Fibroblast of peridontal ligament (primary cell): Measurements from ENCODE around the gene TOM1.

Experiments used
- DNase-seq: peaks from one replicate; pipeline ENCODE4 v3.0.0-alpha.2; 2010; ENCODE audit errors: extremely low read depth

Gene TOM1

GRCh38 chr22:35307372-35307771, 7.7 kb downstream of the TOM1 start:
- no peak for DNase-seq

GRCh38 chr22:35307892-35308291, 8.2 kb downstream of the TOM1 start:
- DNase-seq: no peak

DNA sequence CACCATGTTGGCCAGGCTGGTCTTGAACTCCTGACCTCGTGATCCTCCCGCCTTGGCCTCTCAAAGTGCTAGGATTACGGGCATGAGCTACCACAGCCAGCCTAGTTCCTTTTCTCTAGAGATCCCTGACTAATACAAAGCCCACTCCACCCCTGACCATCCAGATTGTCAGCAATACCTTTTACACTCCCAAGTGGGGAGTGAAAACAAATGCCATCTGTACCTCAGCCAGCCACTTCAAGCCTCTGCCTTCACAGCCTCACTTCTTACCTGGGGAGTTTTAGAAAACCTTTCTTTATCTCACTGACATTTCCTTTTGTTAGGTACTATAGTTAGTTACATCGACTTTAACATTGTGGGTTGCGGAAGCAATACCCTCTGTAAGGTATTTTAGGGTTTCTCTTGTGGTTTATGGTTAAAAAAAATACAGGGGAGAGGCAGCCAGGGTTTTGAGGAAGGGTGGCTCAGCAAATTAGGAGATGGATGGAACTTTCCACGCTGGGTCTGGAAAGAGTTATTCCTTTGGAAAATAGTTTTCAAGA, 8.9 kb downstream of the TOM1 start:
- DNase-seq: no peak

- DNase-seq: no peak
These were observed 11.2 kb downstream of the TOM1 start for GRCh38 chr22:35310556-35311550.

DNA sequence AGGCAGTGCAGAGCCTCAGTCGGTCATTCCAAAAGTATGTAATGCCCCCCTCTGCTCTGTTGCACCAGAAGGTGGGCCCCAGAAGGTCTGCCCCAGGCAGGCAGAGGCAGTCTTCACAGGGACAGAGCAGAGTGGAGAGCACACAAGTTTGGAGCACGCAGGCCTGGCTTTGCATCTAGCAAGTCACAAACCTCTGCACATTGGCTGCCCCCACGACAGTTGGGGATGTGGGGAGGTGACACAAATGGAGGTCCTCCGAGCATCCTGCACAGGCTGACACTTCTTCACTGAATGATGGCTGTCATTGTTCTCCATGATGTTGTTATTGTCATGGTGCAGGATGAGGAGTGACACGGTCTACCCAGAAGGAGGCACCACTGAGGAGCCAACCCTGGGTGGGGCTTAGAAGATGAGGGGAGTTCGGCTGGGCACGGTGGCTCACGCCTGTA, 11.9 kb downstream of the TOM1 start:
- DNase-seq: no peak

GRCh38 chr22:35312198-35313059, 12.7 kb downstream of the TOM1 start:
- peak; percentile 40 for DNase-seq

- peak; percentile 70 for DNase-seq
These were observed 13.8 kb downstream of the TOM1 start for GRCh38 chr22:35313311-35314121.

- DNase-seq: no peak
These were observed 14.7 kb downstream of the TOM1 start for GRCh38 chr22:35314161-35314942.

GRCh38 chr22:35315141-35315854, 15.6 kb downstream of the TOM1 start:
- no peak for DNase-seq

DNA sequence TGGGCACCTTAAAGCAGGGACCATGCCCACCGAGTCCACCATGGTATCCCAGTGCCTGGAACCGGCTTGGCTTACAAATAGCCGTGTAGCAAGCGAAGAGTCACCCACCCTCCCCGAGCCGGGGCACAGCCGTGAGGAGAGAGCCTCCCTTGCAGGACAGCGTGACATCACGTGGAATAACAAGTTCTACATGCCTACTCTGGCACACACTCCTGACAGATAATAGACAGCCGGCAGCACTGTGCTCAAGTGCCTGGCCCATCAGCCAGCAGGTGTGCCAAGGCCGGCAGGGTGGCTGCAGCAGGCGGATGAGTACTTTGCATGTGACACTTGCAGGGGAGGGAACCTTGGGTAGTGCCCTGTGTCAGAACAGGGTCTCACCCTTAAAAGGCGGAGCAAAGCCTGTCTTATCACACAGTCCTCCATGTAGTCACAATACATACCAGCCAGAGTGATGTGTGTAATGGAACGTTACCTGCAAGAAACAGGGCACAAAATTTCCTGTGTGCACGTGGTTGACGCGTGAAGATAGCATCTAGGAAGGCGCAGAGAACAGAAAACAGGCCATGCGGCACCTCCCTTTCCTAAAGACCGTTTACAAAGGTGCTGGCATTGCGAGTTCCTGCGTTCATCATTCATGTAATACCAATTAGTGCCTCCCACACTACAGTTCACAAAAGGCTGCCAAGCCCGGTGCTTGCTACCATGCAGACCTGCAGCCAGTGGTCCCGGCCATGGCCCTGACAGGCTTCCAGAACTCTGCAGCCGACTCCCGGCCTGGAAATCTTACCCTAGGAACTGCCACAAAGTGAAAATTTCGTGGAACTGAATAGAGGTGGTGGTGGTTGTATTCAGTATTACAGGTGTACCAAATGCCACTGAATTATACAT, 16.4 kb downstream of the TOM1 start:
- DNase-seq: no peak

DNA sequence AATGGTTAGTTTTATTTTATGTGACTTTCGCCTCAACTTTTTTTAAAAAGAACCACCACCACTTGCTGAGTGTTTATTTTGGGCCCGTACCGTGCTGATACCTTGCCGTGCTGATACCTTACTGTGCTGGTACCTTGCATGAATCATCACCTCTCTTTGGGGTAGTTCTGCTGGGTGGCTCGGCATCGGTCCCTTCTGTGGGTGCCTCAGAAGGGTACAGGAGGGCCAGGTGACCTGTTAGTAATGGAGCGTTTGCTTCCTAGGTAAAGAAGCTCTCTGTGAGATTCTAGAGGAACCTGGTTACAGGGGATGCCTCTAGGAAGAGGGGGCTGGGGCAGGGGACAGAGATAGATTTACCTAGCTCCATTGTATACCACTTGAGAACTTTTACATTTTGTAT, 17.1 kb downstream of the TOM1 start:
- no peak for DNase-seq

- DNase-seq: no peak
These were observed 18.1 kb downstream of the TOM1 start for GRCh38 chr22:35317680-35318290.

GRCh38 chr22:35318346-35319215, 18.9 kb downstream of the TOM1 start:
- DNase-seq: no peak

GRCh38 chr22:35319244-35319985, 19.7 kb downstream of the TOM1 start:
- no peak for DNase-seq

GRCh38 chr22:35322126-35322525, 22.4 kb downstream of the TOM1 start:
- DNase-seq: no peak

GRCh38 chr22:35322893-35323292, 23.2 kb downstream of the TOM1 start:
- DNase-seq: no peak

DNA sequence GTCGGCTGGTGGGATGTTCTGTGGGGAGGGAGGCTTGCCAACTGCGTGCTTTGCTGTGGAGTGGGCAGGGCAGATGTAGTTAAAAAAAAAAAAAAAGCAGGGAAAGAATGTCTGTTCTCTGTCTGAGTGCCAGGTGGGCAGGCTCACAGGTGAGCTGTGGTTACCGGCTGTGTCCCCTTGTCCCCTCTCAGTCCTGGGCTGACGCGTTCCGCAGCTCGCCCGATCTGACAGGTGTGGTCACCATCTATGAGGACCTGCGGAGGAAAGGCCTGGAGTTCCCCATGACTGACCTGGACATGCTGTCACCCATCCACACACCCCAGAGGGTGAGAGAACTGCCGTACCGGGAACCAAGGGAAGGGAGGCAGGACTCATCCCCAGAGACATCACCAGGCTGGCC, 23.6 kb downstream of the TOM1 start:
- DNase-seq: no peak
